Measurements from ENCODE around the gene SLC25A41. TPM values are rescaled to one million over a fixed set of nuclear protein-coding genes. Genes with fewer than 3 reads are reported as not detected.

The SLC25A41 gene
- total RNA-seq, 1 experiment from 2014 or later: not detected

- no TSS peak for BruUV-seq (replicated peaks)
- CTCF ChIA-PET: no interaction called here
- no peaks in the 10 kb centered on the region for H3K9me3 Mint-ChIP-seq (ENCODE audit: unreplicated experiment)
Observed at GRCh38 chr19:6459262-6460098, 25.9 kb upstream of the SLC25A41 start, which contains the start of gene SLC25A23. TSS of gene SLC25A23 (minus strand) at chr19:6459792. CDS start at chr19:6459628, 164 bp downstream.

DNA sequence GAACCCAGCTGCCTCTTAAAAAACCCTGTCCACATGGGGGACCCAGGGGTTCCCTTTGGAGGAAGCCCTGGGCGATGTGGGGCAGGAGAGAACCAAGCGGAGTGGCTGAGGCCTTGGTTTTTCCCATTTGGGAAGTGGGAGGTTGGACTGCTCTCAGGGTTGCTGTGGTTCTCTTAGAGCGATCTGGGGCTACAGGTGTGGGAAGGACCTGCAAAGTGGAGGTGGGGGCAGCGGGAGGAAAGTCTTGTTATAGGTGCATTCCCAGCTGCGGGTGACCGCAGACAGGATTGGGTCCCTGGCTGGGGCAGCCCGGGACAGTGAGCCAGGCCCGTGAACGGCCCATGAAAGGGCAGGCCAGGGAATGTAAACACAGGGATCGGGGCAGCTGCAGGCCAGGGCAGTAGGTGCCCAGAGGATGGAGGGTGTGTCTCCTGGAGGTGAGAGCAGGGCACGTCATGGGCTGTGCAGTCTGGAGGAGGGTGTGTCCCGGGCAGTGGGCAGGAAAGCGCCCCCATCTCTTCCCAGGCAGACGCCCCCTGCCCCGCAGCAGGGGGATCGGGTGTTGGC is 25.2 kb upstream of the SLC25A41 start:
- BruUV-seq (replicated peaks): no TSS peak
- Mint-ChIP-seq H3K27me3 (ENCODE audit: insufficient read depth, unreplicated experiment) (no peaks in the 10 kb centered on the region), H3K4me1 (ENCODE audit: insufficient read depth, unreplicated experiment) (peaks cover 10% of the 10 kb centered on the region), H3K27ac (ENCODE audit: low read depth, unreplicated experiment) (peak overlapping the region; percentile 73), H3K36me3 (ENCODE audit: insufficient read depth, unreplicated experiment) (peaks cover 24% of the 10 kb centered on the region), H3K9me3 (ENCODE audit: unreplicated experiment) (no peaks in the 10 kb centered on the region), H3K4me3 (ENCODE audit: unreplicated experiment) (peak overlapping the region; percentile 80)
- TF ChIP-seq CTCF (IDR thresholded peaks at IDR 0.05; ENCODE audit: unreplicated experiment): no peak
- ChIA-PET POLR2A (interaction anchor here (0.6 to 1.3 kb wide), 4 partner anchors 33 to 280 kb away, joined by 4 to 9 read pairs (median 4); partner anchors contain the start of gene ALKBH7), CTCF (no interaction called here)
- intact Hi-C loops (cut with micrococcal nuclease): no loop called here
- DNase-seq (ENCODE audit: unreplicated experiment): no peak

More at GRCh38 chr19:6459262-6460098, 25.9 kb upstream of the SLC25A41 start, which contains the start of gene SLC25A23:
- DNase-seq (ENCODE audit: unreplicated experiment): peak; percentile 76
- H3K4me3 Mint-ChIP-seq (ENCODE audit: unreplicated experiment): peak within 1 kb of the TSS; percentile 80
- H3K4me1 Mint-ChIP-seq (ENCODE audit: insufficient read depth, unreplicated experiment): peaks cover 10% of the 10 kb centered on the region
- peak within 1 kb of the TSS; percentile 73 for H3K27ac Mint-ChIP-seq (ENCODE audit: low read depth, unreplicated experiment)
- peaks cover 19% of the 10 kb centered on the region for H3K36me3 Mint-ChIP-seq (ENCODE audit: insufficient read depth, unreplicated experiment)
- no peaks in the 10 kb centered on the region for H3K27me3 Mint-ChIP-seq (ENCODE audit: insufficient read depth, unreplicated experiment)
- intact Hi-C loops (cut with micrococcal nuclease): no loop called here
- TF ChIP-seq CTCF (IDR thresholded peaks at IDR 0.05; ENCODE audit: unreplicated experiment): no peak
- POLR2A ChIA-PET: interaction anchor here (0.6 to 1.3 kb wide), 8 partner anchors 34 to 307 kb away, joined by 3 to 9 read pairs (median 4); partner anchors contain the start of genes ALKBH7 and SH2D3A

DNA sequence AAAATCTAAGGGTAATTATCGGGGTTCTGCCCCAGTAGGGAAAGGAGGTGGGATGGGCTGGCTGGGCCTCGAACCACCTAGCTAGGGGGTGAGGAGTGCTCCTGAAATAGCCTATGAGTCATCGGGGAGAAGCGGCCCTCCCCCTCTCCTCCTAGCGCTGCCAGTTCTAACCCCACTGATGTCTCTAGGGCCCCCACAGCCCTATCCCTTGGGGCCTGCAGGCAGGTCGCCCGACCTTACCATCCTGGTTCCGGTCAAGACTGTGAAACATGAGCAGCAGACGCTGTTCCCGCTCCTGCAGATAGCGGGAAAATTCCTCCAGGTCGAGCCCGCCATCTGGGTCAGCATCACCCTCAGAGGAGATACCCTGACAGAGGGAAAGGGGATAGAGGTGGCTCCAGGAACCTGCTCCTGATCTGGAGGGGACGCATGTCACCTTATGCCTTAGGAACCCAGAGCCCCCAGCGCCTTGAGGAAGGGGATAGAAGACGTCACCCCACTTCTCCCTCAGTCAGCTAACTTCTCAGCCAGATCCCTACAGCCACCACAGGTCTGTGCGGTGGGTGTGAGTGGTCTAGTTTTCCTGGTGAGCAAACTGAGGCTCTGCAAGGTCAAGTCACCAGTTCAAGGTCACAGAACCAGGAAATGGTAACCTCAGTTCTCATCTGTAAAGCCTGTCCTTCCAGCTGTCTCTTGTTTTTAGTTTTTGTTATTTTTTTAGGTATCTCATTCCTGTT is 24.6 kb upstream of the SLC25A41 start:
- TF ChIP-seq CTCF (IDR thresholded peaks at IDR 0.05; ENCODE audit: unreplicated experiment): no peak
- ChIA-PET CTCF (no interaction called here), POLR2A (no interaction called here)
- H3K4me3 Mint-ChIP-seq (ENCODE audit: unreplicated experiment): peak overlapping the region; percentile 80
- H3K27me3 Mint-ChIP-seq (ENCODE audit: insufficient read depth, unreplicated experiment): no peaks in the 10 kb centered on the region
- H3K4me1 Mint-ChIP-seq (ENCODE audit: insufficient read depth, unreplicated experiment): peaks cover 10% of the 10 kb centered on the region
- intact Hi-C loops (cut with micrococcal nuclease): no loop called here
- DNase-seq (ENCODE audit: unreplicated experiment): no peak
- no TSS peak for BruUV-seq (replicated peaks)
- peak overlapping the region; percentile 73 for H3K27ac Mint-ChIP-seq (ENCODE audit: low read depth, unreplicated experiment)
- H3K9me3 Mint-ChIP-seq (ENCODE audit: unreplicated experiment): no peaks in the 10 kb centered on the region
- peaks cover 29% of the 10 kb centered on the region for H3K36me3 Mint-ChIP-seq (ENCODE audit: insufficient read depth, unreplicated experiment)

DNA sequence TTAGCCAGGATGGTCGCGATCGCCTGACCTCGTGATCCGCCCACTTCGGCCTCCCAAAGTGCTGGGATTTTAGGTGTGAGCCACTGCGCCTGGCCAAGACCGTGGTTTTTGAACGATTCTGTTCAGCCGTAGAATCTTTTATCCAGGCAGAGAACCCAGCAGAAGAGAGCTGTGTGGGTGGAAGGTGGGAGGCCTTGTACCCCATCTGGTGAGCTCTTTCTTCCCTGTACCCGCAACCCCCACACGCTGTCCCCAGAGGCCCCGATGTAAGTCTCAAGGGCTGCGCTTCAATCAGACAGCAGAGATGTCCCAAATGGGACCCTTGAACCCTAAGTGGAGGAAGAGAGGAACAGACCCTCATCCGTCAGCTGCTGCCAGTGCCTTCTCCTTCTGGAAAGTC is 22.4 kb upstream of the SLC25A41 start:
- peaks cover 32% of the 10 kb centered on the region for H3K36me3 Mint-ChIP-seq (ENCODE audit: insufficient read depth, unreplicated experiment)
- no peaks in the 10 kb centered on the region for H3K9me3 Mint-ChIP-seq (ENCODE audit: unreplicated experiment)
- H3K27me3 Mint-ChIP-seq (ENCODE audit: insufficient read depth, unreplicated experiment): no peaks in the 10 kb centered on the region
- ChIA-PET CTCF (no interaction called here), POLR2A (interaction anchor here (0.6 kb wide), 1 partner anchor 1149 kb away, joined by 3 read pairs; no protein-coding TSS in a partner anchor)
- TF ChIP-seq CTCF (IDR thresholded peaks at IDR 0.05; ENCODE audit: unreplicated experiment): no peak
- intact Hi-C loops (cut with micrococcal nuclease): no loop called here
- H3K27ac Mint-ChIP-seq (ENCODE audit: low read depth, unreplicated experiment): no peak overlapping the region
- BruUV-seq (replicated peaks): no TSS peak
- peaks cover 5% of the 10 kb centered on the region for H3K4me1 Mint-ChIP-seq (ENCODE audit: insufficient read depth, unreplicated experiment)
- no peak for DNase-seq (ENCODE audit: unreplicated experiment)
- no peak overlapping the region for H3K4me3 Mint-ChIP-seq (ENCODE audit: unreplicated experiment)

All from MCF 10A (cell line).